GM21529 (cell line): Measurements from ENCODE around the gene SEMA5A.

Experiments
- ATAC-seq: cut with Tn5 transposase; IDR thresholded peaks from one replicate; pipeline ENCODE4 v1.9.1; 2021; ENCODE audit not compliant: unreplicated experiment

SEMA5A gene

GRCh38 chr5:9340085-9340484, 205.8 kb downstream of the SEMA5A start:
- no peak for ATAC-seq

GRCh38 chr5:9339206-9339818, 206.6 kb downstream of the SEMA5A start:
- ATAC-seq = no peak

- ATAC-seq = no peak
These were observed 207.1 kb downstream of the SEMA5A start for GRCh38 chr5:9338796-9339195.

- no peak for ATAC-seq
These were observed 207.8 kb downstream of the SEMA5A start for GRCh38 chr5:9337928-9338595.

- ATAC-seq = no peak
These were observed 209.9 kb downstream of the SEMA5A start for GRCh38 chr5:9335754-9336495.

GRCh38 chr5:9335269-9335668, 210.6 kb downstream of the SEMA5A start:
- no peak for ATAC-seq

- no peak for ATAC-seq
These were observed 213.8 kb downstream of the SEMA5A start for GRCh38 chr5:9332026-9332425.

- ATAC-seq = no peak
These were observed 214.5 kb downstream of the SEMA5A start for GRCh38 chr5:9331372-9331771.

- no peak for ATAC-seq
These were observed 216.8 kb downstream of the SEMA5A start for GRCh38 chr5:9329125-9329524.

- ATAC-seq = no peak
These were observed 220.3 kb downstream of the SEMA5A start for GRCh38 chr5:9325549-9325948.

GRCh38 chr5:9324348-9325077, 221.4 kb downstream of the SEMA5A start:
- ATAC-seq = no peak

- ATAC-seq = no peak
These were observed 225.2 kb downstream of the SEMA5A start for GRCh38 chr5:9320652-9321051.

- ATAC-seq = no peak
These were observed 227.8 kb downstream of the SEMA5A start for GRCh38 chr5:9318031-9318430.

- ATAC-seq = no peak
These were observed 229.1 kb downstream of the SEMA5A start for GRCh38 chr5:9316733-9317132.

- no peak for ATAC-seq
These were observed 229.8 kb downstream of the SEMA5A start for GRCh38 chr5:9316041-9316440.

GRCh38 chr5:9314558-9314957, 231.3 kb downstream of the SEMA5A start:
- ATAC-seq = no peak

GRCh38 chr5:9313751-9314150, 232.1 kb downstream of the SEMA5A start:
- no peak for ATAC-seq

GRCh38 chr5:9307150-9307549, 238.7 kb downstream of the SEMA5A start:
- ATAC-seq = no peak

GRCh38 chr5:9302218-9302617, 243.7 kb downstream of the SEMA5A start:
- ATAC-seq = no peak

GRCh38 chr5:9301200-9301599, 244.7 kb downstream of the SEMA5A start:
- no peak for ATAC-seq

- ATAC-seq = no peak
These were observed 248.7 kb downstream of the SEMA5A start for GRCh38 chr5:9297134-9297533.

- no peak for ATAC-seq
These were observed 250.4 kb downstream of the SEMA5A start for GRCh38 chr5:9295466-9295801.
